Adipose tissue (tissue), 3 donors: ENCODE measurements around the gene UBLCP1. TPM values are rescaled to one million over a fixed set of nuclear protein-coding genes. Genes with fewer than 3 reads are reported as not detected.
"Not testable (repeated sequence)": the region's sequence is repeated elsewhere in the genome, so short reads cannot be mapped to it uniquely, and the experiment has no call there.

Experiments used
- H3K27ac ChIP-seq: one replicate; pipeline ENCODE4 v1.5.1; 2013; ENCODE audit warnings: low read depth, low read length
- WGBS, 3 donors: extraction: QIAGEN DNeasy Blood & Tissue Kit; methylation state at CpG; one replicate each; pipeline ENCODE4 v1.1.7; 2013; 5-methylcytosine and 5-hydroxymethylcytosine counted together
- polyA plus RNA-seq, 3 donors: library from polyadenylated mRNA; stranded (reverse); fragments of 200-250 nt; gene quantifications; one replicate each; pipeline ENCODE4 v1.2.3, GENCODE V29; 2013
- donor health status: healthy with polysubstance abuse.
- donor health status: Bipolar disorder and iron deficiency.
- donor health status: healthy.

The UBLCP1 gene
- polyA plus RNA-seq, 3 donors, result 8.1 to 26.3 (median 13.6) TPM

- H3K27ac ChIP-seq, result not testable (repeated sequence)
- WGBS, 3 donors, result 85 to 90% (median 87%) methylated on average over 13 of the region's 13 CpGs
These were observed 39.1 kb downstream of the UBLCP1 start for GRCh38 chr5:159301929-159302860.

- H3K27ac ChIP-seq, result no peak overlapping the region
- WGBS, 3 donors, result 90 to 99% (median 98%) methylated on average over 4 of the region's 4 CpGs
These were observed 40.2 kb downstream of the UBLCP1 start for GRCh38 chr5:159303286-159303685.

GRCh38 chr5:159304961-159305595 lies 42.0 kb downstream of the UBLCP1 start:
- no peak overlapping the region for H3K27ac ChIP-seq
- WGBS, 3 donors, result 76 to 82% (median 79%) methylated on average over 5 of the region's 5 CpGs

- no peak overlapping the region for H3K27ac ChIP-seq
- 71 to 82% (median 81%) methylated on average over 8 of the region's 8 CpGs for WGBS, 3 donors
These were observed 46.8 kb downstream of the UBLCP1 start for GRCh38 chr5:159309689-159310433.

GRCh38 chr5:159310511-159310910 lies 47.4 kb downstream of the UBLCP1 start:
- WGBS, 3 donors, result 6 to 12% (median 8%) methylated on average over 26 of the region's 26 CpGs
- no peak overlapping the region for H3K27ac ChIP-seq

- WGBS, 3 donors, result 46 to 52% (median 50%) methylated on average over 7 of the region's 7 CpGs
- no peak overlapping the region for H3K27ac ChIP-seq
These were observed 48.0 kb downstream of the UBLCP1 start for GRCh38 chr5:159311063-159311462.

- 29 to 90% (median 86%) methylated on average over 2 of the region's 2 CpGs for WGBS, 3 donors
- no peak overlapping the region for H3K27ac ChIP-seq
These were observed 50.1 kb downstream of the UBLCP1 start for GRCh38 chr5:159313197-159313596.

- WGBS, 3 donors, result 75 to 85% (median 82%) methylated on average over 9 of the region's 9 CpGs
- H3K27ac ChIP-seq, result no peak overlapping the region
These were observed 53.7 kb downstream of the UBLCP1 start for GRCh38 chr5:159316519-159317383.

GRCh38 chr5:159317849-159318248 lies 54.8 kb downstream of the UBLCP1 start:
- H3K27ac ChIP-seq, result no peak overlapping the region
- WGBS, 3 donors, result 52 to 63% (median 63%) methylated on average over 2 of the region's 2 CpGs

- WGBS, 3 donors, result 73 to 88% (median 86%) methylated on average over 4 of the region's 4 CpGs
- H3K27ac ChIP-seq, result no peak overlapping the region
These were observed 55.4 kb downstream of the UBLCP1 start for GRCh38 chr5:159318448-159318847.

- WGBS, 3 donors, result 57 to 76% (median 67%) methylated on average over 3 of the region's 3 CpGs
- no peak overlapping the region for H3K27ac ChIP-seq
These were observed 56.3 kb downstream of the UBLCP1 start for GRCh38 chr5:159319363-159319762.

GRCh38 chr5:159319832-159320231 lies 56.7 kb downstream of the UBLCP1 start:
- WGBS, 3 donors, result 29 to 61% (median 33%) methylated on average over 2 of the region's 2 CpGs

GRCh38 chr5:159322180-159322579 lies 59.1 kb downstream of the UBLCP1 start:
- WGBS, 3 donors, result 67 to 92% (median 86%) methylated on average over 6 of the region's 6 CpGs
- no peak overlapping the region for H3K27ac ChIP-seq

More at GRCh38 chr5:159319832-159320231, 56.7 kb downstream of the UBLCP1 start:
- no peak overlapping the region for H3K27ac ChIP-seq

GRCh38 chr5:159324102-159324755 lies 61.1 kb downstream of the UBLCP1 start:
- H3K27ac ChIP-seq, result no peak overlapping the region
- WGBS, 3 donors, result 89 to 96% (median 94%) methylated on average over 3 of the region's 3 CpGs

GRCh38 chr5:159324986-159325385 lies 61.9 kb downstream of the UBLCP1 start:
- 61 to 85% (median 84%) methylated on average over 4 of the region's 4 CpGs for WGBS, 3 donors
- H3K27ac ChIP-seq, result no peak overlapping the region

- no peak within 1 kb of the TSS for H3K27ac ChIP-seq
- WGBS, 3 donors, result 46 to 48% (median 47%) methylated on average over 4 of the region's 4 CpGs
These were observed 67.2 kb downstream of the UBLCP1 start, which contains the start of gene IL12B for GRCh38 chr5:159330131-159330800. IL12B (minus strand) TSS chr5:159330487; CDS start chr5:159326782, 3,705 bp downstream.
